ENCODE results near the gene STPG2. TPM values are rescaled to one million over a fixed set of nuclear protein-coding genes. Genes with fewer than 3 reads are reported as not detected.

Gene STPG2
- total RNA-seq, 4 donors from 2014 or later, result 0.90 to 2.4 (median 1.5) TPM

- DNase-seq (ENCODE audit: low spot score in 2 of 2), result no peak
- WGBS, 2 donors, result 35 to 50% methylated on average over 1 of the region's 1 CpG
- peaks cover 0 to 6% (median 0%) of the 10 kb centered on the region in 4 donors for H3K9me3 ChIP-seq
Measured at GRCh38 chr4:97867557-97868091, 275.7 kb downstream of the STPG2 start.

GRCh38 chr4:97866821-97867556 lies 276.3 kb downstream of the STPG2 start:
- Histone ChIP-seq H3K36me3 (no peaks in the 10 kb centered on the region), H3K4me3 (no peak overlapping the region), H3K27ac (no peak overlapping the region)

More at GRCh38 chr4:97867557-97868091, 275.7 kb downstream of the STPG2 start:
- no peaks in the 10 kb centered on the region for H3K27me3 ChIP-seq
- no peaks in the 10 kb centered on the region for H3K36me3 ChIP-seq
- no peak for TF ChIP-seq POLR2A (IDR thresholded peaks at IDR 0.05)
- TF ChIP-seq EP300 (IDR thresholded peaks at IDR 0.05), result no peak
- TF ChIP-seq, protein P1, sequence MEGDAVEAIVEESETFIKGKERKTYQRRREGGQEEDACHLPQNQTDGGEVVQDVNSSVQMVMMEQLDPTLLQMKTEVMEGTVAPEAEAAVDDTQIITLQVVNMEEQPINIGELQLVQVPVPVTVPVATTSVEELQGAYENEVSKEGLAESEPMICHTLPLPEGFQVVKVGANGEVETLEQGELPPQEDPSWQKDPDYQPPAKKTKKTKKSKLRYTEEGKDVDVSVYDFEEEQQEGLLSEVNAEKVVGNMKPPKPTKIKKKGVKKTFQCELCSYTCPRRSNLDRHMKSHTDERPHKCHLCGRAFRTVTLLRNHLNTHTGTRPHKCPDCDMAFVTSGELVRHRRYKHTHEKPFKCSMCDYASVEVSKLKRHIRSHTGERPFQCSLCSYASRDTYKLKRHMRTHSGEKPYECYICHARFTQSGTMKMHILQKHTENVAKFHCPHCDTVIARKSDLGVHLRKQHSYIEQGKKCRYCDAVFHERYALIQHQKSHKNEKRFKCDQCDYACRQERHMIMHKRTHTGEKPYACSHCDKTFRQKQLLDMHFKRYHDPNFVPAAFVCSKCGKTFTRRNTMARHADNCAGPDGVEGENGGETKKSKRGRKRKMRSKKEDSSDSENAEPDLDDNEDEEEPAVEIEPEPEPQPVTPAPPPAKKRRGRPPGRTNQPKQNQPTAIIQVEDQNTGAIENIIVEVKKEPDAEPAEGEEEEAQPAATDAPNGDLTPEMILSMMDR (IDR thresholded peaks at IDR 0.05), result no peak
- H3K4me1 ChIP-seq, result peaks cover 0 to 6% (median 1%) of the 10 kb centered on the region in 4 donors
- no peak overlapping the region for H3K27ac ChIP-seq
- H3K4me3 ChIP-seq, result no peak overlapping the region

DNA sequence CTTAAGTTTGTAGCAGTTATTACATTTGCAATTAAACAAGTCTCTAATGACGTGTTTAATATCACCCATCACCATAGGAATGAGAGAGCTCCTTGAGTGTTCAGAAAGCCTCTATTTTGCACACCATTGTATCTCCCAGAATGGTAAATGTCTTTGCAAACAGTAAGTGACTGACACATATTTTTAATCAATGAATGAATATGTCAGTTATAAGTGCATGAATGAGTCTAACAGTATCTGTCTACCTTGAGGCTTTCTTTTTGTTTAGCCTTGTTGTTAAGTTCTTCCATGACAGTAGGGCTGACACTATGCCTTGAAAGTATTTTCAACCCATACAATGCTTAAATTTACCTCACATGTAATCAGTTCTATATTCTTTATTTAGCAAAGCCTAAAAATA lies 292.2 kb downstream of the STPG2 start:
- H3K4me1 ChIP-seq, result no peaks in the 10 kb centered on the region
- H3K27me3 ChIP-seq, result no peaks in the 10 kb centered on the region
- DNase-seq (ENCODE audit: low spot score in 2 of 2), result no peak
- no peak overlapping the region for H3K4me3 ChIP-seq
- WGBS, 2 donors, result 48 to 69% methylated on average over 1 of the region's 1 CpG
- H3K9me3 ChIP-seq, result peaks cover 0 to 10% (median 0%) of the 10 kb centered on the region in 4 donors
- TF ChIP-seq POLR2A (IDR thresholded peaks at IDR 0.05), result no peak
- TF ChIP-seq, protein P1 (IDR thresholded peaks at IDR 0.05), result no peak
- TF ChIP-seq EP300 (IDR thresholded peaks at IDR 0.05), result no peak
- no peaks in the 10 kb centered on the region for H3K36me3 ChIP-seq
- H3K27ac ChIP-seq, result no peak overlapping the region

More at GRCh38 chr4:97866821-97867556, 276.3 kb downstream of the STPG2 start:
- peaks cover 0 to 6% (median 0%) of the 10 kb centered on the region in 4 donors for H3K9me3 ChIP-seq
- TF ChIP-seq POLR2A (IDR thresholded peaks at IDR 0.05) (no peak), EP300 (IDR thresholded peaks at IDR 0.05) (no peak)
- TF ChIP-seq, protein P1 (IDR thresholded peaks at IDR 0.05), result no peak
- DNase-seq (ENCODE audit: low spot score in 2 of 2), result no peak
- no peaks in the 10 kb centered on the region for H3K27me3 ChIP-seq
- peaks cover 0 to 6% (median 1%) of the 10 kb centered on the region in 4 donors for H3K4me1 ChIP-seq

- no peak overlapping the region for H3K4me3 ChIP-seq
- H3K9me3 ChIP-seq, result peaks cover 0 to 5% (median 0%) of the 10 kb centered on the region in 4 donors
- H3K27me3 ChIP-seq, result no peaks in the 10 kb centered on the region
- DNase-seq (ENCODE audit: low spot score in 2 of 2), result no peak
- TF ChIP-seq EP300 (IDR thresholded peaks at IDR 0.05) (no peak), POLR2A (IDR thresholded peaks at IDR 0.05) (no peak)
- TF ChIP-seq, protein P1 (IDR thresholded peaks at IDR 0.05), result no peak
- no peak overlapping the region for H3K27ac ChIP-seq
- H3K4me1 ChIP-seq, result no peaks in the 10 kb centered on the region
- no peaks in the 10 kb centered on the region for H3K36me3 ChIP-seq
Measured at GRCh38 chr4:97845758-97846157, 297.5 kb downstream of the STPG2 start.

- peaks cover 0 to 5% (median 0%) of the 10 kb centered on the region in 4 donors for H3K9me3 ChIP-seq
- no peak overlapping the region for H3K4me3 ChIP-seq
- H3K27ac ChIP-seq, result no peak overlapping the region
- no peaks in the 10 kb centered on the region for H3K4me1 ChIP-seq
- TF ChIP-seq EP300 (IDR thresholded peaks at IDR 0.05), result no peak
- TF ChIP-seq, protein P1 (IDR thresholded peaks at IDR 0.05), result no peak
- no peak for TF ChIP-seq POLR2A (IDR thresholded peaks at IDR 0.05)
- no peaks in the 10 kb centered on the region for H3K36me3 ChIP-seq
- H3K27me3 ChIP-seq, result no peaks in the 10 kb centered on the region
- 86 to 91% methylated on average over 1 of the region's 1 CpG for WGBS, 2 donors
- DNase-seq (ENCODE audit: low spot score in 2 of 2), result no peak
Measured at GRCh38 chr4:97841512-97841911, 301.8 kb downstream of the STPG2 start.
